Activated CD4-positive, alpha-beta memory T cell treated with anti-CD3 and anti-CD28 coated beads for 36 hours (primary cell): Measurements from ENCODE around the gene MRPS34. TPM values are rescaled to one million over a fixed set of nuclear protein-coding genes. Genes with fewer than 3 reads are reported as not detected.

Experiments used
- CTCF ChIA-PET: fragments of 350-600 bp; sonication (Branson Sonifier 250); formaldehyde crosslinking; loops from one replicate; lab custom pipeline; 2021; ENCODE audit warnings: antibody characterized with exemption, inconsistent platforms; lab: Charles Lee
- POLR2A ChIA-PET: fragments of 350-600 bp; sonication (Branson Sonifier 250); formaldehyde crosslinking; loops from one replicate; lab custom pipeline; 2021; ENCODE audit warnings: antibody characterized with exemption; lab: Charles Lee
- DNase-seq: peaks from one replicate; pipeline ENCODE4 v3.0.0-alpha.2; 2020
- H3K27ac Mint-ChIP-seq: one replicate; pipeline ENCODE4 v1.8.0; 2021; ENCODE audit warnings: mixed read lengths
- H3K27me3 Mint-ChIP-seq: one replicate; pipeline ENCODE4 v1.8.0; 2021; ENCODE audit warnings: mixed read lengths
- H3K36me3 Mint-ChIP-seq: one replicate; pipeline ENCODE4 v1.8.0; 2021; ENCODE audit warnings: mixed read lengths
- H3K4me1 Mint-ChIP-seq: one replicate; pipeline ENCODE4 v1.8.0; 2021; ENCODE audit warnings: low read depth, mixed read lengths
- H3K4me3 Mint-ChIP-seq: one replicate; pipeline ENCODE4 v1.8.0; 2021; ENCODE audit warnings: mild to moderate bottlenecking, mixed read lengths
- H3K9me3 Mint-ChIP-seq: one replicate; pipeline ENCODE4 v1.8.0; 2021; ENCODE audit warnings: mixed read lengths
- intact Hi-C: fragments of 100-400 bp; cut with micrococcal nuclease; formaldehyde crosslinking; loops from one replicate; pipeline ENCODE4 v1.15.1; 2023
- microRNA-seq: library from miRNA; unstranded; fragments of <30 nt; microRNA quantifications from one replicate; pipeline ENCODE4 v1.2.0, GENCODE V29; 2022; ENCODE audit warnings: borderline number of aligned reads, borderline microRNAs expressed, borderline replicate concordance
- total RNA-seq, 2 experiments: library from RNA; stranded (reverse); gene quantifications; one replicate each; pipeline ENCODE4 v1.2.3, GENCODE V29; 2021

Gene MRPS34
- total RNA-seq, 2 experiments from 2014 or later = 151 to 152 TPM

DNA sequence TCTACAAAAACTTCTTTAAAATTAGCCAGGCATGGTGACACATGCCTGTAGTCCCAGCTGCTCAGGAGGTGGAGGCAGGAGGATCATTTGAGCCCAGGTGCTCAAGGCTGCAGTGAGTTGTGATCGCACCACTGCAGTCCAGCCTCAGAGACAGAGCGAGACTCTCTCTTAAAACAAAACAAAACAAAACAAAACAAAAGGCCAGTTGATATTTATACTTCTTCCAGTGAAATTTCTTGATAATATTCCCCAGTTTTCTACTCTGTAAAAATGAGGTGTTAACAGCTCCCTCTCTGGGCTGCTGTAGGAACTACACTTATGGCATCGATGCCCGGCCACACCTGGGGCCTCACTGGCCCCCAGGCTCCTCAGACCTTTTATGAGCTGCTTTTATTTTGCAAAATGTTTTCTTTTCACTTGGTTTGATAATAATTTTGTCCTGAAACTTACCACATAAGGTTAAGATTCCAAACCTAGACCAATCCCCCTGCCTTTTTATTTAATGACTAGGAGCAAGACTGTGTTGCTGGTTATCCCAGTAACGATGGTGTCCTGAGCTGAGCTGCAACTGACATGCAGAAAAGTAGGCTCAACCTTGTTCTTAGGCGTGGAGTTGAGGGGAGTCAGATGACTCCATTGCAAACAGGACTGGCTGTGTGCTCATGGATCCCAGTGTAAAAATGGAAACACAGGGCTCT, 49.3 kb downstream of the MRPS34 start:
- CTCF ChIA-PET = interaction anchor here (0.7 to 2.6 kb wide), 18 partner anchors 9 to 360 kb away, joined by 3 to 11 read pairs (median 3); partner anchors contain the start of genes JPT2, NUBP2 and SPSB3
- H3K4me3 Mint-ChIP-seq = no peak overlapping the region
- peaks cover 24% of the 10 kb centered on the region for H3K4me1 Mint-ChIP-seq
- peak overlapping the region; percentile 49 for H3K27ac Mint-ChIP-seq
- peaks cover 5% of the 10 kb centered on the region for H3K36me3 Mint-ChIP-seq
- POLR2A ChIA-PET = no interaction called here
- intact Hi-C loops = loop anchor here (1.0 kb wide), 1 partner anchor 45 kb away; the partner anchor contains the start of gene JPT2
- H3K9me3 Mint-ChIP-seq = no peaks in the 10 kb centered on the region
- peak; percentile 53 for DNase-seq
- H3K27me3 Mint-ChIP-seq = no peaks in the 10 kb centered on the region

Small RNA genes lying within 50 kb of the gene (microRNA-seq; reads per million reads assigned to microRNA genes)
- 5.1 reads per million, percentile 14 among the genes with 10 or more reads in this experiment for gene MIR3177

Other genes with a start within 250 kb of the MRPS34 start
- gene TMEM204, start 239.5 kb downstream of the MRPS34 start, total RNA-seq = 10 to 100 TPM; 14.8 to 15.5 TPM
- 1 to 10 TPM; 8.4 to 9.5 TPM for gene IFT140, start 161.1 kb downstream of the MRPS34 start, total RNA-seq
- 10 to 100 TPM; 14.5 to 14.6 TPM for gene CRAMP1, start 160.8 kb downstream of the MRPS34 start, total RNA-seq
- gene JPT2, start 94.9 kb downstream of the MRPS34 start, total RNA-seq = 10 to 100 TPM; 62.1 to 65.9 TPM
- gene MAPK8IP3, start 66.9 kb downstream of the MRPS34 start, total RNA-seq = 10 to 100 TPM; 51.7 to 56.8 TPM
- gene NME3, start 1.6 kb downstream of the MRPS34 start, total RNA-seq = 10 to 100 TPM; 53.0 to 53.1 TPM
- 10 to 100 TPM; 11.9 to 15.3 TPM for gene EME2, start 324 bp downstream of the MRPS34 start, total RNA-seq
- gene SPSB3, start 9.4 kb upstream of the MRPS34 start, total RNA-seq = 10 to 100 TPM; 21.2 to 21.8 TPM
- 10 to 100 TPM; 45.9 to 48.0 TPM for gene NUBP2, start 9.8 kb upstream of the MRPS34 start, total RNA-seq
- gene IGFALS, start 20.6 kb upstream of the MRPS34 start, total RNA-seq = not detected
- 10 to 100 TPM; 45.1 to 46.2 TPM for gene HAGH, start 53.7 kb upstream of the MRPS34 start, total RNA-seq
- gene FAHD1, start 54.1 kb upstream of the MRPS34 start, total RNA-seq = 1 to 10 TPM; 8.5 to 8.8 TPM
- gene MEIOB, start 99.0 kb upstream of the MRPS34 start, total RNA-seq = not detected
- not detected for gene HS3ST6, start 145.3 kb upstream of the MRPS34 start, total RNA-seq
- gene MSRB1, start 170.1 kb upstream of the MRPS34 start, total RNA-seq = 10 to 100 TPM; 20.7 to 23.6 TPM
- gene RPL3L, start 181.6 kb upstream of the MRPS34 start, total RNA-seq = not detected
- gene NDUFB10, start 186.4 kb upstream of the MRPS34 start, total RNA-seq = 100 to 1,000 TPM; 122 to 125 TPM
- 1,000 to 10,000 TPM; 5,123 to 5,136 TPM for gene RPS2, start 191.7 kb upstream of the MRPS34 start, total RNA-seq
- not detected for gene RNF151, start 193.7 kb upstream of the MRPS34 start, total RNA-seq
- 10 to 100 TPM; 45.7 to 47.3 TPM for gene TBL3, start 198.9 kb upstream of the MRPS34 start, total RNA-seq
- gene NOXO1, start 208.3 kb upstream of the MRPS34 start, total RNA-seq = not detected
- 10 to 100 TPM; 34.4 to 37.5 TPM for gene GFER, start 211.1 kb upstream of the MRPS34 start, total RNA-seq
- gene SYNGR3, start 216.8 kb upstream of the MRPS34 start, total RNA-seq = 10 to 100 TPM; 11.9 to 12.4 TPM
- gene ZNF598, start 236.7 kb upstream of the MRPS34 start, total RNA-seq = 10 to 100 TPM; 67.2 to 67.6 TPM
- gene NPW, start 246.7 kb upstream of the MRPS34 start, total RNA-seq = 1 to 10 TPM; 1.3 to 2.0 TPM